ENCODE results near the gene CD37. TPM values are rescaled to one million over a fixed set of nuclear protein-coding genes. Genes with fewer than 3 reads are reported as not detected.

Gene CD37
- total and polyA plus RNA-seq, 2 experiments from 2014 or later = 106 TPM; not detected in 1

GRCh38 chr19:49295208-49295880 lies 39.9 kb upstream of the CD37 start (continued):
- TF ChIP-seq, protein P1, sequence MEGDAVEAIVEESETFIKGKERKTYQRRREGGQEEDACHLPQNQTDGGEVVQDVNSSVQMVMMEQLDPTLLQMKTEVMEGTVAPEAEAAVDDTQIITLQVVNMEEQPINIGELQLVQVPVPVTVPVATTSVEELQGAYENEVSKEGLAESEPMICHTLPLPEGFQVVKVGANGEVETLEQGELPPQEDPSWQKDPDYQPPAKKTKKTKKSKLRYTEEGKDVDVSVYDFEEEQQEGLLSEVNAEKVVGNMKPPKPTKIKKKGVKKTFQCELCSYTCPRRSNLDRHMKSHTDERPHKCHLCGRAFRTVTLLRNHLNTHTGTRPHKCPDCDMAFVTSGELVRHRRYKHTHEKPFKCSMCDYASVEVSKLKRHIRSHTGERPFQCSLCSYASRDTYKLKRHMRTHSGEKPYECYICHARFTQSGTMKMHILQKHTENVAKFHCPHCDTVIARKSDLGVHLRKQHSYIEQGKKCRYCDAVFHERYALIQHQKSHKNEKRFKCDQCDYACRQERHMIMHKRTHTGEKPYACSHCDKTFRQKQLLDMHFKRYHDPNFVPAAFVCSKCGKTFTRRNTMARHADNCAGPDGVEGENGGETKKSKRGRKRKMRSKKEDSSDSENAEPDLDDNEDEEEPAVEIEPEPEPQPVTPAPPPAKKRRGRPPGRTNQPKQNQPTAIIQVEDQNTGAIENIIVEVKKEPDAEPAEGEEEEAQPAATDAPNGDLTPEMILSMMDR (conservative IDR thresholded peaks at IDR 0.05; ENCODE audit: low read depth in 2 of 2) = no peak

DNA sequence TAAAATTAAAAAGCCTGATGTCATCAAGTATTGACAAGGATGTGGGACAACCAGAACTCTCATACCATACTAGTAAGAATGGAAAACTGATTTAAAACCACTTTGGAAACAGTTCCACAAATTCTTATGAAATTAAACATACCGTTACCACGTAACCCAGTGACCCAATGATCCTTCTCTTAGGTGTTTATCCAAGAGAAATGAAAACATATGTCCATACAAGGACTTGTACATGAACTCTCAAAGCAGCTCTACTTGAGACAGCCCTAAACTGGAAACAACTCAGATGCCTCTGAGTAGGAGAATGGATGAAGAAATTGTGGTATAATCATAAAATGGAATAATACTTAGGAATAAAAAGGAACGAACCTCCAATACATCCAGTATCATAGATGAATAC lies 37.8 kb upstream of the CD37 start:
- H3K4me1 Mint-ChIP-seq = peaks cover 3% of the 10 kb centered on the region; the same call in 2 of the 3 replicates
- H3K36me3 Mint-ChIP-seq (ENCODE audit: low read depth) = no peaks in the 10 kb centered on the region
- H3K4me3 Mint-ChIP-seq = no peak overlapping the region
- Histone ChIP-seq H3K9me2 (ENCODE audit: insufficient read depth) (no peaks in the 10 kb centered on the region), H3K27me3 (ENCODE audit: insufficient read depth) (no peaks in the 10 kb centered on the region), H3K36me3 (ENCODE audit: insufficient read depth) (no peaks in the 10 kb centered on the region), H3K27ac (ENCODE audit: low read depth) (no peak overlapping the region), H3F3A (replicated peaks; ENCODE audit: low read depth) (0 out of 2 replicates have a peak, but pooled peaks cover 4% of the 10 kb centered on the region), H3K4me2 (no peak overlapping the region), H3K4me1 (ENCODE audit: insufficient read depth) (no peaks in the 10 kb centered on the region; the same call in 1 of the 2 replicates), H3K4me3 (no peak overlapping the region), H4K20me1 (replicated peaks; ENCODE audit: insufficient read depth) (no peaks in the 10 kb centered on the region), H2AFZ (no peak overlapping the region), H3K79me2 (replicated peaks; ENCODE audit: insufficient read depth) (no peaks in the 10 kb centered on the region)
- H3K9me3 Mint-ChIP-seq = no peaks in the 10 kb centered on the region
- no peak overlapping the region for H3K27ac Mint-ChIP-seq
- ATAC-seq (no peak), DNase-seq (ENCODE audit: low spot score) (no peak)
- H3K27me3 Mint-ChIP-seq (ENCODE audit: insufficient read depth, low read depth, poor library complexity) = peaks cover 2% of the 10 kb centered on the region
- TF ChIP-seq POLR2AphosphoS5 (IDR thresholded peaks at IDR 0.05; ENCODE audit: low read depth) (no peak), CREB1 (CRISPR knock-in tag; IDR thresholded peaks at IDR 0.05; ENCODE audit: low read depth) (no peak), NANOG (IDR thresholded peaks at IDR 0.05; ENCODE audit: borderline replicate concordance) (no peak), JUNB (IDR thresholded peaks at IDR 0.05; ENCODE audit: unreplicated experiment) (no peak), ZNF462 (CRISPR knock-in tag; IDR thresholded peaks at IDR 0.05) (no peak), EZH2 (IDR thresholded peaks at IDR 0.05; ENCODE audit: low read depth, unreplicated experiment) (no peak), STAT1 (IDR thresholded peaks at IDR 0.05; ENCODE audit: unreplicated experiment) (no peak), EZH2phosphoT487 (IDR thresholded peaks at IDR 0.05; ENCODE audit: unreplicated experiment) (no peak), ZNF331 (CRISPR knock-in tag; IDR thresholded peaks at IDR 0.05; ENCODE audit: low read depth) (no peak)
- TF ChIP-seq, protein P2, sequence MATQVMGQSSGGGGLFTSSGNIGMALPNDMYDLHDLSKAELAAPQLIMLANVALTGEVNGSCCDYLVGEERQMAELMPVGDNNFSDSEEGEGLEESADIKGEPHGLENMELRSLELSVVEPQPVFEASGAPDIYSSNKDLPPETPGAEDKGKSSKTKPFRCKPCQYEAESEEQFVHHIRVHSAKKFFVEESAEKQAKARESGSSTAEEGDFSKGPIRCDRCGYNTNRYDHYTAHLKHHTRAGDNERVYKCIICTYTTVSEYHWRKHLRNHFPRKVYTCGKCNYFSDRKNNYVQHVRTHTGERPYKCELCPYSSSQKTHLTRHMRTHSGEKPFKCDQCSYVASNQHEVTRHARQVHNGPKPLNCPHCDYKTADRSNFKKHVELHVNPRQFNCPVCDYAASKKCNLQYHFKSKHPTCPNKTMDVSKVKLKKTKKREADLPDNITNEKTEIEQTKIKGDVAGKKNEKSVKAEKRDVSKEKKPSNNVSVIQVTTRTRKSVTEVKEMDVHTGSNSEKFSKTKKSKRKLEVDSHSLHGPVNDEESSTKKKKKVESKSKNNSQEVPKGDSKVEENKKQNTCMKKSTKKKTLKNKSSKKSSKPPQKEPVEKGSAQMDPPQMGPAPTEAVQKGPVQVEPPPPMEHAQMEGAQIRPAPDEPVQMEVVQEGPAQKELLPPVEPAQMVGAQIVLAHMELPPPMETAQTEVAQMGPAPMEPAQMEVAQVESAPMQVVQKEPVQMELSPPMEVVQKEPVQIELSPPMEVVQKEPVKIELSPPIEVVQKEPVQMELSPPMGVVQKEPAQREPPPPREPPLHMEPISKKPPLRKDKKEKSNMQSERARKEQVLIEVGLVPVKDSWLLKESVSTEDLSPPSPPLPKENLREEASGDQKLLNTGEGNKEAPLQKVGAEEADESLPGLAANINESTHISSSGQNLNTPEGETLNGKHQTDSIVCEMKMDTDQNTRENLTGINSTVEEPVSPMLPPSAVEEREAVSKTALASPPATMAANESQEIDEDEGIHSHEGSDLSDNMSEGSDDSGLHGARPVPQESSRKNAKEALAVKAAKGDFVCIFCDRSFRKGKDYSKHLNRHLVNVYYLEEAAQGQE (IDR thresholded peaks at IDR 0.05; ENCODE audit: unreplicated experiment) = no peak
- TF ChIP-seq, protein P1 (conservative IDR thresholded peaks at IDR 0.05; ENCODE audit: low read depth in 2 of 2) = no peak

All from GM23338 (cell line).